GM12878 (cell line): Measurements from ENCODE around the gene ANKRD53. TPM values are rescaled to one million over a fixed set of nuclear protein-coding genes. Genes with fewer than 3 reads are reported as not detected.

Source experiments
- ATF7 ChIP-seq: fragments of 450-650 bp; IDR thresholded peaks from 2 replicates; pipeline ENCODE4 v1.6.1; 2016; ENCODE audit warnings: low read depth, mild to moderate bottlenecking
- EGR1 ChIP-seq, 2 experiments: IDR thresholded peaks; 1 replicate in 1 of 2; 2 replicates in 1 of 2; pipeline ENCODE4 v1.6.1; 2011 to 2012; ENCODE audit warnings: low read depth in 2 of 2, low read length in 2 of 2, borderline replicate concordance in 1 of 2, mild to moderate bottlenecking in 1 of 2, moderate library complexity in 1 of 2
- KLF5 ChIP-seq: fragments of 450-650 bp; IDR thresholded peaks from 2 replicates; pipeline ENCODE4 v1.6.1; 2014; ENCODE audit warnings: mild to moderate bottlenecking; ENCODE audit not compliant: partially characterized antibody
- PRDM15 ChIP-seq: fragments of 450-650 bp; formaldehyde crosslinking; IDR thresholded peaks from 2 replicates; pipeline ENCODE4 v1.4.0; 2020; ENCODE audit warnings: mild to moderate bottlenecking, moderate library complexity
- polyA plus RNA-seq, 11 experiments: library from polyadenylated mRNA; depleted of rRNA in 4 of 11; unstranded in 6 of 11; stranded (reverse) in 5 of 11; fragments of >200 nt; fragmentation: Nextera tagmentation in 4 of 11; fragmentation: Illumina TruSeq in 1 of 11; extraction: Ambion mirVana in 4 of 11; extraction: Trizol in 1 of 11; gene quantifications; 1 replicate in 1 of 11; 2 replicates in 10 of 11; pipeline versions ENCODE4 v1.2.1 to v1.2.3, GENCODE V29; 2011 to 2016; ENCODE audit warnings: inconsistent platforms in 2 of 11, missing spikeins in 2 of 11, low read depth in 1 of 11
- total RNA-seq, 4 experiments: library from RNA; depleted of rRNA in 3 of 4; stranded (reverse); fragments of >200 nt in 3 of 4; fragmentation: Illumina TruSeq in 1 of 4; extraction: Trizol in 1 of 4; gene quantifications; 2 replicates each; pipeline versions ENCODE4 v1.2.1 to v1.2.3, GENCODE V29; 2013 to 2021
- TF ChIP-seq, protein P1 (sequence below): IDR thresholded peaks from 2 replicates; pipeline ENCODE4 v1.6.1; 2011; ENCODE audit warnings: borderline replicate concordance, low read depth, mild to moderate bottlenecking, moderate library complexity, mixed read lengths, low read length; ENCODE audit not compliant: insufficient read depth; ENCODE audit errors: extremely low read length

ANKRD53 gene
- total and polyA plus RNA-seq, 10 of the 15 experiments (the other 5 are each of a cell fraction or from before 2014, with no cell fraction given), result 0.04 TPM; not detected in 8

DNA sequence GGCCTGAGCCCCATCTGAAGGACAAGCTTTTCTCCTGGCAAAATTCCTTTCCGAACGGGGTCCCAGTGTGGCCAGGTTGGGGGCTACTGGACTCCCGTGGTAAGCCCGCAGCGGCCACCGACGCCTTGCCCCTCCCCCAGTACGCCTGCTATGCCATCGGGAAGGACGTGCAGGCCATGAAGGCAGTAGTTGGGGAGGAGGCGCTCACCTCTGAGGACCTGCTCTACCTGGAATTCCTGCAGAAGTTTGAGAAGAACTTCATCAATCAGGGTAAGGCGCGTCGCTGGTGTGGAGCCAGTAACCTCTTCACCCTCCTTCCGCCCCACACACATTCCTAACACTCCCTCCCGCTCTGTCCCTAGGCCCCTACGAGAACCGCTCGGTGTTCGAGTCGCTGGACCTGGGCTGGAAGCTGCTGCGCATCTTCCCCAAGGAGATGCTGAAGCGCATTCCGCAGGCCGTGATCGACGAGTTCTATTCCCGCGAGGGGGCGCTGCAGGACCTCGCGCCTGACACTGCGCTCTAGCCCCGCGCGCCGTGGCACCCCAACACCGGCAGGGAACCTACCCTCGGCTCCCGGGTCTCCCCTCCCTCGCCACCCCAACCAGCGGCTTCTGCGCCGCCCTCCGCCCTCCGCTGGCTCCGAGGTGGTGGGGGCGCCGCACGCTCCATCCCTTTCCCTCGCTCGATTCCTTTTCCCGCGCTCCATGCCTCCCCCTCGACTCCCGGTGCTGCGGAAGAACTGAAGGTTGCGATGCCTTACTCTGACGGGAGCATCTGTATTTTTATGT, 13.6 kb upstream of the ANKRD53 start (continued):
- no peak for TF ChIP-seq PRDM15 (CRISPR knock-in tag)
- TF ChIP-seq, protein P1, sequence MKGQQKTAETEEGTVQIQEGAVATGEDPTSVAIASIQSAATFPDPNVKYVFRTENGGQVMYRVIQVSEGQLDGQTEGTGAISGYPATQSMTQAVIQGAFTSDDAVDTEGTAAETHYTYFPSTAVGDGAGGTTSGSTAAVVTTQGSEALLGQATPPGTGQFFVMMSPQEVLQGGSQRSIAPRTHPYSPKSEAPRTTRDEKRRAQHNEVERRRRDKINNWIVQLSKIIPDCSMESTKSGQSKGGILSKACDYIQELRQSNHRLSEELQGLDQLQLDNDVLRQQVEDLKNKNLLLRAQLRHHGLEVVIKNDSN, result no peak
- TF ChIP-seq EGR1 (IDR thresholded peaks at IDR 0.05; ENCODE audit: borderline replicate concordance in 1 of 2, low read depth in 2 of 2, low read length in 2 of 2), result no peak
- TF ChIP-seq ATF7, result no peak
- TF ChIP-seq KLF5, result no peak
